ENCODE data around the gene MOV10. TPM values are rescaled to one million over a fixed set of nuclear protein-coding genes. Genes with fewer than 3 reads are reported as not detected.

MOV10 gene
- total RNA-seq, 2 donors from 2014 or later = 113 to 124 TPM

- no peak overlapping the region for H3K27ac Mint-ChIP-seq
These were observed 38.4 kb upstream of the MOV10 start for GRCh38 chr1:112636056-112636455.

GRCh38 chr1:112636597-112637253 lies 37.7 kb upstream of the MOV10 start:
- peaks cover 22% of the 10 kb centered on the region for H3K36me3 Mint-ChIP-seq (ENCODE audit: low read depth)
- Histone ChIP-seq H3K9me3 (ENCODE audit: control insufficient read depth, low read length) (peaks cover 7% of the 10 kb centered on the region), H3K4me3 (ENCODE audit: low read length) (no peak overlapping the region), H3K4me1 (ENCODE audit: control insufficient read depth, insufficient read depth, low read length) (peaks cover 5% of the 10 kb centered on the region), H3K36me3 (ENCODE audit: control insufficient read depth, insufficient read depth, low read length) (peaks cover 20% of the 10 kb centered on the region), H3K9ac (ENCODE audit: extremely low read depth, low read length, poor library complexity, severe bottlenecking) (no peak overlapping the region), H3K27ac (ENCODE audit: low read depth, low read length) (no peak overlapping the region), H3K27me3 (ENCODE audit: control insufficient read depth, insufficient read depth, low read length, poor library complexity, severe bottlenecking) (no peaks in the 10 kb centered on the region)
- H3K27me3 Mint-ChIP-seq (ENCODE audit: insufficient read depth) = no peaks in the 10 kb centered on the region
- peaks cover 19% of the 10 kb centered on the region for H3K4me1 Mint-ChIP-seq
- H3K4me3 Mint-ChIP-seq = no peak overlapping the region
- DNase-seq = no peak
- H3K27ac Mint-ChIP-seq = peak overlapping the region; percentile 61
- TF ChIP-seq CTCF (conservative IDR thresholded peaks at IDR 0.05) = no peak
- H3K9me3 Mint-ChIP-seq = peaks cover 2% of the 10 kb centered on the region

More at GRCh38 chr1:112636056-112636455, 38.4 kb upstream of the MOV10 start:
- DNase-seq = no peak
- 90 to 95% methylated on average over 1 of the region's 2 CpGs for WGBS, 2 experiments (ENCODE audit: insufficient coverage in 1 of 2, insufficient read length in 1 of 2)
- Mint-ChIP-seq H3K4me3 (no peak overlapping the region), H3K36me3 (ENCODE audit: low read depth) (peaks cover 25% of the 10 kb centered on the region), H3K27me3 (ENCODE audit: insufficient read depth) (no peaks in the 10 kb centered on the region), H3K4me1 (peaks cover 19% of the 10 kb centered on the region), H3K9me3 (peaks cover 2% of the 10 kb centered on the region)
- H3K4me3 ChIP-seq (ENCODE audit: low read length) = no peak overlapping the region
- no peak overlapping the region for H3K9ac ChIP-seq (ENCODE audit: extremely low read depth, low read length, poor library complexity, severe bottlenecking)
- TF ChIP-seq CTCF (conservative IDR thresholded peaks at IDR 0.05) = no peak
- H3K4me1 ChIP-seq (ENCODE audit: control insufficient read depth, insufficient read depth, low read length) = peaks cover 5% of the 10 kb centered on the region
- peaks cover 7% of the 10 kb centered on the region for H3K9me3 ChIP-seq (ENCODE audit: control insufficient read depth, low read length)
- H3K27ac ChIP-seq (ENCODE audit: low read depth, low read length) = no peak overlapping the region
- H3K36me3 ChIP-seq (ENCODE audit: control insufficient read depth, insufficient read depth, low read length) = peaks cover 23% of the 10 kb centered on the region
- no peaks in the 10 kb centered on the region for H3K27me3 ChIP-seq (ENCODE audit: control insufficient read depth, insufficient read depth, low read length, poor library complexity, severe bottlenecking)

GRCh38 chr1:112637254-112638109 lies 37.0 kb upstream of the MOV10 start:
- H3K9me3 Mint-ChIP-seq = peaks cover 2% of the 10 kb centered on the region
- peaks cover 17% of the 10 kb centered on the region for H3K36me3 ChIP-seq (ENCODE audit: control insufficient read depth, insufficient read depth, low read length)
- TF ChIP-seq CTCF (conservative IDR thresholded peaks at IDR 0.05) = no peak
- peaks cover 19% of the 10 kb centered on the region for H3K4me1 Mint-ChIP-seq
- peaks cover 19% of the 10 kb centered on the region for H3K36me3 Mint-ChIP-seq (ENCODE audit: low read depth)
- WGBS, 2 experiments (ENCODE audit: insufficient coverage in 1 of 2, insufficient read length in 1 of 2) = 87% methylated on average over 4 of the region's 4 CpGs; no CpG with 5 or more reads in 1 of the 2 experiments
- no peak overlapping the region for H3K4me3 ChIP-seq (ENCODE audit: low read length)
- H3K27me3 ChIP-seq (ENCODE audit: control insufficient read depth, insufficient read depth, low read length, poor library complexity, severe bottlenecking) = no peaks in the 10 kb centered on the region
- no peak overlapping the region for H3K9ac ChIP-seq (ENCODE audit: extremely low read depth, low read length, poor library complexity, severe bottlenecking)
- H3K4me3 Mint-ChIP-seq = no peak overlapping the region
- peak overlapping the region; percentile 61 for H3K27ac Mint-ChIP-seq
- H3K4me1 ChIP-seq (ENCODE audit: control insufficient read depth, insufficient read depth, low read length) = peaks cover 5% of the 10 kb centered on the region
- no peaks in the 10 kb centered on the region for H3K27me3 Mint-ChIP-seq (ENCODE audit: insufficient read depth)
- peaks cover 7% of the 10 kb centered on the region for H3K9me3 ChIP-seq (ENCODE audit: control insufficient read depth, low read length)
- no peak for DNase-seq
- no peak overlapping the region for H3K27ac ChIP-seq (ENCODE audit: low read depth, low read length)

All from endodermal cell (in vitro differentiated cells).